Activated CD4-positive, alpha-beta T cell treated with anti-CD3 and anti-CD28 coated beads, Interleukin-2, Interleukin-4, amounts not matched to agents 100 ng/mL and 50 ng/mL, durations not matched to agents 16 hours and 8 hours (primary cell): ENCODE measurements around the gene CEP68.
"Not testable (repeated sequence)": the region's sequence is repeated elsewhere in the genome, so short reads cannot be mapped to it uniquely, and the experiment has no call there.

Source experiments
- DNase-seq: peaks from one replicate; pipeline ENCODE4 v3.0.0-alpha.2; 2020; ENCODE audit warnings: low spot score

The CEP68 gene

GRCh38 chr2:65056215-65057053 is at the start of gene CEP68:
Gene CEP68, plus strand, starts transcription at chr2:65056416. Its CDS starts 13,029 bp downstream, at chr2:65069445.
- DNase-seq: peak; percentile 98

GRCh38 chr2:65013776-65014175 is 42.4 kb upstream of the CEP68 start:
- no peak for DNase-seq

- DNase-seq: no peak
Observed at GRCh38 chr2:65015731-65016130, 40.5 kb upstream of the CEP68 start.

GRCh38 chr2:65016789-65017188 is 39.4 kb upstream of the CEP68 start:
- no peak for DNase-seq

- DNase-seq: no peak
Observed at GRCh38 chr2:65017335-65017734, 38.9 kb upstream of the CEP68 start.

- no peak for DNase-seq
Observed at GRCh38 chr2:65018141-65018582, 38.1 kb upstream of the CEP68 start.

GRCh38 chr2:65019010-65019409 is 37.2 kb upstream of the CEP68 start:
- no peak for DNase-seq

GRCh38 chr2:65019675-65020195 is 36.5 kb upstream of the CEP68 start:
- DNase-seq: no peak

- not testable (repeated sequence) for DNase-seq
Observed at GRCh38 chr2:65020251-65020650, 36.0 kb upstream of the CEP68 start.

GRCh38 chr2:65020943-65021528 is 35.2 kb upstream of the CEP68 start:
- DNase-seq: no peak

- DNase-seq: no peak
Observed at GRCh38 chr2:65021709-65022108, 34.5 kb upstream of the CEP68 start.

- no peak for DNase-seq
Observed at GRCh38 chr2:65022189-65022588, 34.0 kb upstream of the CEP68 start.

GRCh38 chr2:65023742-65024141 is 32.5 kb upstream of the CEP68 start:
- no peak for DNase-seq

- no peak for DNase-seq
Observed at GRCh38 chr2:65024149-65024829, 31.9 kb upstream of the CEP68 start.

GRCh38 chr2:65025453-65026123 is 30.6 kb upstream of the CEP68 start:
- no peak for DNase-seq

GRCh38 chr2:65026154-65026553 is 30.1 kb upstream of the CEP68 start:
- DNase-seq: no peak

- DNase-seq: no peak
Observed at GRCh38 chr2:65026704-65027464, 29.3 kb upstream of the CEP68 start.

- no peak for DNase-seq
Observed at GRCh38 chr2:65027616-65028244, 28.5 kb upstream of the CEP68 start.

GRCh38 chr2:65030476-65031332 is 25.5 kb upstream of the CEP68 start:
- no peak for DNase-seq
